H1 (cell line): ENCODE results near the gene CLEC16A. TPM values are rescaled to one million over a fixed set of nuclear protein-coding genes. Genes with fewer than 3 reads are reported as not detected.

ENCODE experiments used
- CTCF ChIA-PET: fragments of 300-600 bp; sonication (Branson Sonifier 250); formaldehyde crosslinking; loops from one replicate; lab custom pipeline; 2021; ENCODE audit not compliant: partially characterized antibody; lab: Charles Lee
- POLR2A ChIA-PET: fragments of 300-600 bp; sonication (Branson Sonifier 250); formaldehyde crosslinking; loops from one replicate; lab custom pipeline; 2021; ENCODE audit warnings: inconsistent platforms; ENCODE audit not compliant: partially characterized antibody; lab: Charles Lee
- DNase-seq, 2 experiments: peaks; one replicate each; pipeline versions ENCODE4 v3.0.0 to v3.0.0-alpha.2; 2010 to 2022; ENCODE audit warnings: low spot score in 2 of 2, low read depth in 1 of 2, mixed read lengths in 1 of 2
- FAIRE-seq: peaks from 2 replicates; lab custom pipeline; 2011; peaks lifted over from hg19 to GRCh38; lab: Jason Lieb, UNC
- H2AFZ ChIP-seq: 2 replicates; pipeline ENCODE4 v1.8.1; 2012; ENCODE audit warnings: low read length, inconsistent platforms
- H2AK5ac ChIP-seq: 2 replicates; pipeline ENCODE4 v1.6.1; 2013; ENCODE audit warnings: low read depth, low read length
- H2BK120ac ChIP-seq: replicated peaks from 2 replicates; pipeline ENCODE3; 2013; ENCODE audit warnings: low read depth, low read length, inconsistent platforms
- H2BK12ac ChIP-seq: 2 replicates; pipeline ENCODE4 v1.6.1; 2013; ENCODE audit warnings: low read depth, low read length
- H2BK15ac ChIP-seq: 2 replicates; pipeline ENCODE4 v1.6.1; 2013; ENCODE audit warnings: low read length
- H2BK20ac ChIP-seq: 2 replicates; pipeline ENCODE4 v1.6.1; 2013; ENCODE audit warnings: low read length
- H2BK5ac ChIP-seq: 2 replicates; pipeline ENCODE4 v1.6.1; 2013; ENCODE audit warnings: low read depth, low read length
- H3K14ac ChIP-seq: 2 replicates; pipeline ENCODE4 v1.6.1; 2013; ENCODE audit warnings: inconsistent platforms; ENCODE audit not compliant: insufficient read length
- H3K18ac ChIP-seq: 2 replicates; pipeline ENCODE4 v1.6.1; 2013; ENCODE audit warnings: low read length; ENCODE audit errors: extremely low read depth
- H3K23ac ChIP-seq: 2 replicates; pipeline ENCODE4 v1.6.1; 2013; ENCODE audit warnings: inconsistent platforms; ENCODE audit not compliant: insufficient read length
- H3K23me2 ChIP-seq: 2 replicates; pipeline ENCODE4 v1.6.1; 2013; ENCODE audit warnings: low read depth, low read length
- H3K27ac ChIP-seq: 2 replicates; pipeline ENCODE4 v1.6.1; 2011; ENCODE audit warnings: low read depth, low read length, inconsistent platforms
- H3K27me3 ChIP-seq, 4 experiments: replicated peaks in 1 of 4; 1 replicate in 1 of 4; 2 replicates in 3 of 4; pipeline versions ENCODE4 v1.6.1 to v1.8.1; 2011 to 2013; ENCODE audit warnings: low read length in 3 of 4, mild to moderate bottlenecking in 3 of 4, inconsistent platforms in 2 of 4, mixed read lengths in 2 of 4, moderate library complexity in 1 of 4; ENCODE audit not compliant: control insufficient read depth in 3 of 4, insufficient read depth in 3 of 4; ENCODE audit errors: extremely low read depth in 1 of 4
- H3K36me3 ChIP-seq, 4 experiments: 2 replicates each; pipeline versions ENCODE4 v1.6.1 to v1.8.1; 2011 to 2013; ENCODE audit warnings: mild to moderate bottlenecking in 4 of 4, low read length in 3 of 4, moderate library complexity in 2 of 4, control low read depth in 1 of 4, inconsistent platforms in 1 of 4; ENCODE audit not compliant: insufficient read depth in 4 of 4, control insufficient read depth in 2 of 4
- H3K4ac ChIP-seq: replicated peaks from 2 replicates; pipeline ENCODE3; 2013; ENCODE audit warnings: low read length, low read depth, mixed read lengths, inconsistent platforms; ENCODE audit not compliant: insufficient read length
- H3K4me1 ChIP-seq, 4 experiments: replicated peaks in 1 of 4; 1 replicate in 1 of 4; 2 replicates in 3 of 4; pipeline versions ENCODE4 v1.6.1 to v1.8.1; 2011 to 2013; ENCODE audit warnings: low read length in 3 of 4, inconsistent platforms in 2 of 4, mixed read lengths in 1 of 4; ENCODE audit not compliant: insufficient read depth in 4 of 4, control insufficient read depth in 3 of 4
- H3K4me2 ChIP-seq, 2 experiments: 2 replicates each; pipeline versions ENCODE4 v1.6.1 to v1.8.1; 2011 to 2013; ENCODE audit warnings: low read depth in 2 of 2, low read length in 2 of 2, control low read depth in 1 of 2, inconsistent platforms in 1 of 2, mild to moderate bottlenecking in 1 of 2; ENCODE audit not compliant: insufficient read depth in 1 of 2
- H3K4me3 ChIP-seq, 4 experiments: fragments of 200-600, 300-600 bp in 1 of 4; sonication (generic), shearing (Covaris generic), sonication (Bioruptor Twin) in 1 of 4; 2 replicates each; pipeline versions ENCODE4 v1.5.1 to v1.8.1; 2011 to 2016; ENCODE audit warnings: low read length in 4 of 4, low read depth in 3 of 4, control low read depth in 2 of 4, inconsistent platforms in 2 of 4, mild to moderate bottlenecking in 2 of 4, mixed read lengths in 1 of 4, moderate library complexity in 1 of 4; ENCODE audit not compliant: insufficient read depth in 2 of 4; ENCODE audit errors: extremely low read depth in 1 of 4
- H3K56ac ChIP-seq: replicated peaks from 2 replicates; pipeline ENCODE3; 2013; ENCODE audit warnings: low read depth, mild to moderate bottlenecking, mixed read lengths, low read length, inconsistent platforms; ENCODE audit not compliant: insufficient read length
- H3K79me1 ChIP-seq: 2 replicates; pipeline ENCODE4 v1.6.1; 2013; ENCODE audit warnings: low read depth, low read length, control low read depth
- H3K79me2 ChIP-seq, 2 experiments: 2 replicates each; pipeline versions ENCODE4 v1.6.1 to v1.8.1; 2012 to 2013; ENCODE audit warnings: low read length in 2 of 2, mild to moderate bottlenecking in 2 of 2, inconsistent platforms in 1 of 2; ENCODE audit not compliant: insufficient read depth in 2 of 2, control insufficient read depth in 1 of 2
- H3K9ac ChIP-seq, 4 experiments: replicated peaks in 1 of 4; 1 replicate in 1 of 4; 2 replicates in 3 of 4; pipeline versions ENCODE4 v1.6.1 to v1.8.1; 2011 to 2013; ENCODE audit warnings: low read depth in 3 of 4, low read length in 3 of 4, control low read depth in 2 of 4, mild to moderate bottlenecking in 2 of 4, moderate library complexity in 2 of 4, inconsistent platforms in 1 of 4; ENCODE audit errors: extremely low read depth in 1 of 4
- H3K9me3 ChIP-seq, 2 experiments: 2 replicates each; pipeline versions ENCODE4 v1.6.1 to v1.8.1; 2012 to 2013; ENCODE audit warnings: mild to moderate bottlenecking in 2 of 2, moderate library complexity in 2 of 2, control low read depth in 1 of 2, inconsistent platforms in 1 of 2, low read depth in 1 of 2, low read length in 1 of 2, mixed read lengths in 1 of 2; ENCODE audit not compliant: insufficient read depth in 2 of 2
- H4K20me1 ChIP-seq, 2 experiments: replicated peaks in 1 of 2; 2 replicates each; pipeline versions ENCODE3 to v1.8.1; 2011 to 2013; ENCODE audit warnings: inconsistent platforms in 2 of 2, low read length in 2 of 2, mild to moderate bottlenecking in 1 of 2; ENCODE audit not compliant: insufficient read depth in 2 of 2, control insufficient read depth in 1 of 2
- H4K5ac ChIP-seq: 2 replicates; pipeline ENCODE4 v1.6.1; 2013; ENCODE audit warnings: low read length, low read depth, mixed read lengths, inconsistent platforms; ENCODE audit not compliant: insufficient read length
- H4K8ac ChIP-seq: 2 replicates; pipeline ENCODE4 v1.8.0; 2013; ENCODE audit warnings: mild to moderate bottlenecking, moderate library complexity, low read length, inconsistent platforms; ENCODE audit not compliant: insufficient read depth; ENCODE audit errors: extremely low read depth
- H4K91ac ChIP-seq: replicated peaks from 2 replicates; pipeline ENCODE3; 2013; ENCODE audit warnings: low read length, mixed read lengths, inconsistent platforms; ENCODE audit not compliant: insufficient read length
- ASH2L ChIP-seq: fragments of 200-600, 300-600 bp; sonication (generic); IDR thresholded peaks from one replicate; pipeline ENCODE4 v1.7.1; 2017; ENCODE audit warnings: low read length
- KDM5A ChIP-seq: fragments of 200-600 bp; IDR thresholded peaks from 2 replicates; pipeline ENCODE4 v1.7.1; 2012; ENCODE audit warnings: mild to moderate bottlenecking, low read length, inconsistent platforms, mixed read lengths
- POLR2A ChIP-seq, 2 experiments: IDR thresholded peaks; 1 replicate in 1 of 2; 2 replicates in 1 of 2; pipeline ENCODE4 v1.6.1; 2011; ENCODE audit warnings: low read depth in 2 of 2, low read length in 2 of 2, mild to moderate bottlenecking in 2 of 2; ENCODE audit errors: control extremely low read depth in 1 of 2
- SAP30 ChIP-seq: fragments of 300-600 bp; sonication (generic); IDR thresholded peaks from 2 replicates; pipeline ENCODE4 v1.7.1; 2012; ENCODE audit warnings: low read length, moderate library complexity, mild to moderate bottlenecking, inconsistent platforms; ENCODE audit not compliant: insufficient read depth, insufficient replicate concordance
- SP1 ChIP-seq: IDR thresholded peaks from 2 replicates; pipeline ENCODE4 v1.6.1; 2011; ENCODE audit warnings: low read depth, low read length
- SRF ChIP-seq: IDR thresholded peaks from 2 replicates; pipeline ENCODE4 v1.6.1; 2011; ENCODE audit warnings: mild to moderate bottlenecking, low read depth, low read length, moderate library complexity
- WGBS, 2 experiments: shearing (Covaris generic) in 1 of 2; methylation state at CpG; one replicate each; pipeline versions ENCODE4 v1.1.6 to v1.1.7; 2013 to 2015; ENCODE audit warnings: low lambda C conversion rate in 2 of 2, mixed read lengths in 2 of 2, inconsistent platforms in 1 of 2, low coverage in 1 of 2, missing lambda C conversion rate in 1 of 2; ENCODE audit not compliant: insufficient replicate concordance in 2 of 2, insufficient coverage in 1 of 2, insufficient read length in 1 of 2; ENCODE audit errors: extremely low coverage in 1 of 2, missing lambda C conversion rate in 1 of 2; 5-methylcytosine and 5-hydroxymethylcytosine counted together
- polyA plus RNA-seq, 7 experiments: library from polyadenylated mRNA; depleted of rRNA in 3 of 7; stranded (reverse) in 5 of 7; unstranded in 2 of 7; fragments of >200 nt in 5 of 7; fragments of 200-250 nt in 2 of 7; gene quantifications; 1 replicate in 5 of 7; 2 replicates in 1 of 7; 4 replicates in 1 of 7; pipeline versions ENCODE4 v1.2.1 to v1.2.3, GENCODE V29; 2011 to 2013; ENCODE audit warnings: missing spikeins in 2 of 7, mixed read lengths in 2 of 7
- total RNA-seq: library from RNA; stranded (reverse); fragmentation: NEBNext Ultra II Directional; extraction: Animal tissue kit (Norgen Biotek cat#: 25700); gene quantifications from 2 replicates; pipeline ENCODE4 v1.2.1, GENCODE V29; 2021
- TF ChIP-seq, protein P1 (sequence below): IDR thresholded peaks from 2 replicates; pipeline ENCODE4 v1.6.1; 2011; ENCODE audit warnings: low read length, improper control_type of control experiment
- TF ChIP-seq, protein P2 (sequence below): IDR thresholded peaks from 2 replicates; pipeline ENCODE4 v1.6.1; 2012; ENCODE audit warnings: low read length, inconsistent platforms

Gene CLEC16A
- total and polyA plus RNA-seq, 2 of the 8 experiments (the other 6 are each of a cell fraction or from before 2014, with no cell fraction given) = 7.6 to 19.3 TPM

DNA sequence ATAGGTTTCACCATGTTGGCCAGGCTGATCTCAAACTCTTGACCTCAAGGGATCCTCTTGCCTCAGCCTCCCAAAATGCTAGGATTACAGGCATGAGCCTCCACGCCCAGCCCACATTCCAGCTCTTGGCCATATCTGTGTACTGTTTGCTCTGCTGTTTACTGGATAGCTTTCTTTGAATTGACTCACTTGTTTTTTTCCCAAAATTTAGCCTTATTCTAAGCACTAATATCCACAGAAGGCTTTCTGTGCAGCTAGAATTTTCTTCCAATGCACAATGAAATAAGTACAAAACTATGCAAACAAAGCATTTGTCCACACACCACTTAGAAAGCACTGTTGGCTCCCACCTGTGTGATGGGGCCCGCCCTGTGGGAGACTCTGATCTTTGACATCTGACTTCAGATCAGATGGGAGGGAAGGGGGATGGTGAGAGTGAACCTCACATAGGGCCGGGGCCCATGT lies 72.2 kb downstream of the CLEC16A start:
- 96% methylated on average over 3 of the region's 3 CpGs; no CpG with 5 or more reads in 1 of the 2 experiments for WGBS, 2 experiments
- TF ChIP-seq POLR2A (IDR thresholded peaks at IDR 0.05; ENCODE audit: control extremely low read depth in 1 of 2, low read depth in 2 of 2, low read length in 2 of 2) (no peak), SAP30 (no peak), SP1 (no peak), KDM5A (no peak), SRF (no peak), ASH2L (no peak)
- TF ChIP-seq, protein P1, sequence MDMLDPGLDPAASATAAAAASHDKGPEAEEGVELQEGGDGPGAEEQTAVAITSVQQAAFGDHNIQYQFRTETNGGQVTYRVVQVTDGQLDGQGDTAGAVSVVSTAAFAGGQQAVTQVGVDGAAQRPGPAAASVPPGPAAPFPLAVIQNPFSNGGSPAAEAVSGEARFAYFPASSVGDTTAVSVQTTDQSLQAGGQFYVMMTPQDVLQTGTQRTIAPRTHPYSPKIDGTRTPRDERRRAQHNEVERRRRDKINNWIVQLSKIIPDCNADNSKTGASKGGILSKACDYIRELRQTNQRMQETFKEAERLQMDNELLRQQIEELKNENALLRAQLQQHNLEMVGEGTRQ = no peak
- TF ChIP-seq, protein P2, sequence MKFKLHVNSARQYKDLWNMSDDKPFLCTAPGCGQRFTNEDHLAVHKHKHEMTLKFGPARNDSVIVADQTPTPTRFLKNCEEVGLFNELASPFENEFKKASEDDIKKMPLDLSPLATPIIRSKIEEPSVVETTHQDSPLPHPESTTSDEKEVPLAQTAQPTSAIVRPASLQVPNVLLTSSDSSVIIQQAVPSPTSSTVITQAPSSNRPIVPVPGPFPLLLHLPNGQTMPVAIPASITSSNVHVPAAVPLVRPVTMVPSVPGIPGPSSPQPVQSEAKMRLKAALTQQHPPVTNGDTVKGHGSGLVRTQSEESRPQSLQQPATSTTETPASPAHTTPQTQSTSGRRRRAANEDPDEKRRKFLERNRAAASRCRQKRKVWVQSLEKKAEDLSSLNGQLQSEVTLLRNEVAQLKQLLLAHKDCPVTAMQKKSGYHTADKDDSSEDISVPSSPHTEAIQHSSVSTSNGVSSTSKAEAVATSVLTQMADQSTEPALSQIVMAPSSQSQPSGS = no peak

More for the DNA sequence above, 72.2 kb downstream of the CLEC16A start:
- Histone ChIP-seq H3K18ac (no peak overlapping the region), H4K5ac (no peak overlapping the region), H4K8ac (no peak overlapping the region), H2BK120ac (no peak overlapping the region), H3K27ac (no peak overlapping the region), H3K79me1 (no peaks in the 10 kb centered on the region; the same call in 1 of the 2 replicates), H2AK5ac (no peak overlapping the region), H4K20me1 (no peaks in the 10 kb centered on the region), H2AFZ (no peak overlapping the region), H3K27me3 (no peaks in the 10 kb centered on the region), H2BK5ac (no peak overlapping the region), H3K9ac (no peak overlapping the region), H2BK20ac (no peak overlapping the region), H3K36me3 (no peaks in the 10 kb centered on the region; a peak in 1 of 8 replicates), H3K23me2 (no peaks in the 10 kb centered on the region), H3K56ac (no peak overlapping the region), H3K4me2 (no peak overlapping the region), H3K79me2 (no peaks in the 10 kb centered on the region), H3K14ac (no peak overlapping the region), H2BK15ac (no peak overlapping the region), H4K91ac (no peak overlapping the region), H3K4me1 (no peaks in the 10 kb centered on the region), H3K9me3 (no peaks in the 10 kb centered on the region), H2BK12ac (no peak overlapping the region), H3K4me3 (no peak overlapping the region), H3K4ac (no peak overlapping the region), H3K23ac (no peak overlapping the region)
- no peak for DNase-seq
- CTCF ChIA-PET = interaction anchor here (1.1 kb wide), 1 partner anchor 66 kb away, joined by 3 read pairs; no protein-coding TSS in a partner anchor
- POLR2A ChIA-PET = no interaction called here
- FAIRE-seq = no peak
